Endothelial cell of umbilical vein (primary cell): Measurements from ENCODE around the gene NINL. TPM values are rescaled to one million over a fixed set of nuclear protein-coding genes. Genes with fewer than 3 reads are reported as not detected.
A peak's percentile ranks its signal among the peaks of the same experiment; 100 is the strongest.

Experiments
- BruUV-seq: library from RNA; stranded (reverse); fragments of 400-500 nt; replicated peaks from 2 replicates; lab custom pipeline; 2021; lab: Mats Ljungman, UMichigan
- CTCF ChIA-PET: fragments of 300-600, 350-600 bp; sonication (Branson Sonifier 250); formaldehyde crosslinking; loops from one replicate; lab custom pipeline; 2021; ENCODE audit warnings: antibody characterized with exemption, inconsistent platforms; lab: Charles Lee
- POLR2A ChIA-PET: fragments of 300-600, 350-600 bp; sonication (Branson Sonifier 250); formaldehyde crosslinking; loops from one replicate; lab custom pipeline; 2021; ENCODE audit warnings: antibody characterized with exemption, inconsistent platforms; lab: Charles Lee
- DNase-seq: peaks from one replicate; pipeline ENCODE4 v3.0.0-alpha.2; 2011; ENCODE audit warnings: low read depth, low spot score
- FAIRE-seq: peaks from 2 replicates; lab custom pipeline; 2011; peaks lifted over from hg19 to GRCh38; lab: Jason Lieb, UNC
- H2AFZ ChIP-seq: 2 replicates; pipeline ENCODE4 v1.6.0; 2012; ENCODE audit warnings: low read depth, low read length, control low read depth, inconsistent platforms
- H3K27ac ChIP-seq: 2 replicates; pipeline ENCODE4 v1.5.1; 2011; ENCODE audit warnings: low read depth, mild to moderate bottlenecking, control low read depth, low read length, moderate library complexity; ENCODE audit not compliant: insufficient read depth
- H3K27me3 ChIP-seq, 2 experiments: 2 replicates each; pipeline versions ENCODE4 v1.6.0 to v1.6.1; 2011; ENCODE audit warnings: low read length in 2 of 2, mixed read lengths in 1 of 2; ENCODE audit not compliant: control insufficient read depth in 2 of 2, insufficient read depth in 2 of 2
- H3K36me3 ChIP-seq, 2 experiments: 2 replicates in 1 of 2; 3 replicates in 1 of 2; pipeline ENCODE4 v1.5.1; 2011; ENCODE audit warnings: low read length in 2 of 2, mild to moderate bottlenecking in 1 of 2, moderate library complexity in 1 of 2; ENCODE audit not compliant: control insufficient read depth in 2 of 2, insufficient read depth in 2 of 2; ENCODE audit errors: extremely low read depth in 1 of 2
- H3K4me1 ChIP-seq: 3 replicates; pipeline ENCODE4 v1.5.1; 2011; ENCODE audit warnings: mild to moderate bottlenecking, low read length; ENCODE audit not compliant: control insufficient read depth, insufficient read depth; ENCODE audit errors: extremely low read depth
- H3K4me2 ChIP-seq: 2 replicates; pipeline ENCODE4 v1.6.1; 2011; ENCODE audit warnings: low read length, control low read depth, mixed read lengths; ENCODE audit not compliant: insufficient read depth
- H3K4me3 ChIP-seq, 3 experiments: fragments of 200-600 bp in 1 of 3; sonication (generic), shearing (Covaris generic) in 1 of 3; replicated peaks in 1 of 3; 2 replicates each; pipeline ENCODE4 v1.5.1; 2011 to 2016; ENCODE audit warnings: control low read depth in 3 of 3, low read length in 3 of 3, mild to moderate bottlenecking in 2 of 3, inconsistent platforms in 1 of 3, low read depth in 1 of 3, moderate library complexity in 1 of 3; ENCODE audit not compliant: insufficient read depth in 1 of 3
- H3K79me2 ChIP-seq: 2 replicates; pipeline ENCODE4 v1.6.0; 2012; ENCODE audit warnings: low read length, inconsistent platforms; ENCODE audit not compliant: control insufficient read depth, insufficient read depth
- H3K9ac ChIP-seq: replicated peaks from 2 replicates; pipeline ENCODE3; 2011; ENCODE audit warnings: low read length, control low read depth; ENCODE audit not compliant: insufficient read depth; ENCODE audit errors: extremely low read depth
- H3K9me1 ChIP-seq: replicated peaks from 3 replicates; pipeline ENCODE4 v1.6.0; 2011; ENCODE audit warnings: mild to moderate bottlenecking, low read length; ENCODE audit not compliant: control insufficient read depth, insufficient read depth; ENCODE audit errors: extremely low read depth
- H3K9me3 ChIP-seq: replicated peaks from 2 replicates; pipeline ENCODE4 v1.5.1; 2012; ENCODE audit warnings: low read length, inconsistent platforms; ENCODE audit not compliant: control insufficient read depth, insufficient read depth
- H4K20me1 ChIP-seq: replicated peaks from 2 replicates; pipeline ENCODE3; 2011; ENCODE audit warnings: mild to moderate bottlenecking, low read length; ENCODE audit not compliant: control insufficient read depth, insufficient read depth; ENCODE audit errors: extremely low read depth
- EZH2 ChIP-seq: IDR thresholded peaks from 2 replicates; pipeline ENCODE4 v1.6.1; 2012; ENCODE audit warnings: borderline replicate concordance, low read depth, mild to moderate bottlenecking, moderate library complexity, low read length, inconsistent platforms; ENCODE audit not compliant: severe bottlenecking
- FOS ChIP-seq: IDR thresholded peaks from 2 replicates; pipeline ENCODE4 v1.6.1; 2011; ENCODE audit warnings: mild to moderate bottlenecking, low read length, moderate library complexity, borderline replicate concordance; ENCODE audit not compliant: insufficient read depth
- GATA2 ChIP-seq: IDR thresholded peaks from 2 replicates; pipeline ENCODE4 v1.7.0; 2011; ENCODE audit warnings: low read depth, mild to moderate bottlenecking, moderate library complexity, mixed read lengths, low read length; ENCODE audit not compliant: insufficient read length, insufficient read depth
- JUN ChIP-seq: IDR thresholded peaks from 2 replicates; pipeline ENCODE4 v1.6.1; 2011; ENCODE audit warnings: borderline replicate concordance, low read depth; ENCODE audit not compliant: insufficient read length, insufficient read depth
- MYC ChIP-seq: IDR thresholded peaks from one replicate; pipeline ENCODE4 v1.6.1; 2011; ENCODE audit warnings: mild to moderate bottlenecking, low read depth, low read length
- POLR2A ChIP-seq: IDR thresholded peaks from 2 replicates; pipeline ENCODE4 v1.6.1; 2012; ENCODE audit warnings: low read depth, mild to moderate bottlenecking, control low read depth, low read length
- POLR2AphosphoS5 ChIP-seq: IDR thresholded peaks from 2 replicates; pipeline ENCODE4 v1.6.1; 2012; ENCODE audit warnings: low read depth, mild to moderate bottlenecking, control low read depth, low read length, moderate library complexity; ENCODE audit not compliant: insufficient read depth
- dilution Hi-C: fragments of 300-500 bp; cut with MboI; formaldehyde crosslinking; loops from one replicate; pipeline ENCODE4 v1.15.0; 2019; ENCODE audit warnings: low sequenced_read_pairs; ENCODE audit not compliant: extremely low pct_ligation_motif_present
- intact Hi-C: fragments of 100-400 bp; cut with micrococcal nuclease; formaldehyde crosslinking; loops from one replicate; pipeline ENCODE4 v1.10.0; 2022
- polyA plus RNA-seq, 4 experiments: library from polyadenylated mRNA; depleted of rRNA in 3 of 4; stranded (reverse) in 3 of 4; unstranded in 1 of 4; fragments of >200 nt; gene quantifications; 2 replicates each; pipeline versions ENCODE4 v1.2.1 to v1.2.3, GENCODE V29; 2011 to 2012; ENCODE audit warnings: missing spikeins in 1 of 4
- total RNA-seq: library from RNA; stranded (reverse); gene quantifications from 2 replicates; pipeline ENCODE4 v1.2.3, GENCODE V29; 2021
- TF ChIP-seq, protein P1 (sequence below), 2 donors: IDR thresholded peaks; 1 replicate in 1 of 2; 2 replicates in 1 of 2; pipeline ENCODE4 v1.5.1; 2011; ENCODE audit warnings: low read length in 2 of 2, mild to moderate bottlenecking in 2 of 2, moderate library complexity in 2 of 2, control low read depth in 1 of 2, inconsistent platforms in 1 of 2, low read depth in 1 of 2; ENCODE audit not compliant: insufficient read depth in 1 of 2; ENCODE audit errors: extremely low read depth in 1 of 2
- TF ChIP-seq, protein P2 (sequence below): IDR thresholded peaks from 2 replicates; pipeline ENCODE4 v1.6.1; 2011; ENCODE audit not compliant: insufficient read depth, insufficient read length

NINL gene
- total and polyA plus RNA-seq, 2 donors (not counting 3 experiments of a cell fraction or from before 2014, with no cell fraction given), result 13.2 to 25.5 TPM

DNA sequence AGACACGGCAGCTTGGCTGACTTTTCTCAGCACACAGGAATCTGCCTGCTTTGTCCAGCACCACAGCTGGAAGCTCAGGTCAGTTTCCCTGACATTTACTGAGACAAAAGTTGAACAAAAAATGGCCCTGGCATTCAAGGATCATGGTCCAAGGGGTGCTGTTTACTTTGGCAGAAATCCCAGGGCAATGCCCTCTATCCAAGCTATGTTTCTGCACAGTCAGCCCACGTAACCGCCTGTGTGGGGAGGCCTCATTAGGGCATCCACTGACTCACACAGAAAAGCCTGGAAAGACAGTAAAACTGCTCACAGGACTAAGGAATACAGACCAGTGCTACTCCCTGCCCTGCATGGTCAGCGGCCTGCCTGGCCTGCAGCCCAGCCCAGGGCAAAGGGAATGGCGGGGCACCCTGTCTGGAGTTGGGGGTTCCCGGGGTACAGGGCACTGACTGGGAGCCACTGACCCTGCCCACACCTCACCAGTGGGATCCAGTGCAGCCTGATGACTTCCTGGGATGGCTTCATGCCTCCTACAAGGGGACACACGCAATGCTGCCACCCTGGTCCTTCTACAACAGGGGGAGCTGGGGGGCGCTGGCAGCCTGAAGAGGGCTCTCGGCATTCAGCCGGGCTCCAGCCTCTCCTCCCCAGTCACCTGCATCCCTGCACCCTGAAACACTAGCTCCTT, 77.1 kb downstream of the NINL start:
- dilution Hi-C loops, result no loop called here
- H3K36me3 ChIP-seq, result peaks cover 4 to 34% of the 10 kb centered on the region in 2 experiments
- DNase-seq (peak; percentile 85), FAIRE-seq (peak; percentile 92)
- no peak overlapping the region for H2AFZ ChIP-seq
- H3K9ac ChIP-seq, result no peak overlapping the region
- peak overlapping the region; percentile 10 for H3K27ac ChIP-seq
- H3K4me3 ChIP-seq, result no peak overlapping the region
- no TSS peak for BruUV-seq
- no peaks in the 10 kb centered on the region for H4K20me1 ChIP-seq
- ChIA-PET POLR2A (no interaction called here), CTCF (interaction anchor here (0.6 to 2.8 kb wide), 5 partner anchors 13 to 77 kb away, joined by 3 to 15 read pairs (median 4); partner anchors contain the start of gene NINL)
- no peaks in the 10 kb centered on the region for H3K27me3 ChIP-seq
- H3K4me2 ChIP-seq, result no peak overlapping the region
- H3K9me3 ChIP-seq, result no peaks in the 10 kb centered on the region
- no peaks in the 10 kb centered on the region for H3K79me2 ChIP-seq
- TF ChIP-seq POLR2AphosphoS5 (peak; percentile 50), GATA2 (no peak)
- H3K9me1 ChIP-seq, result no peaks in the 10 kb centered on the region
- intact Hi-C loops, result loop anchor here (1.0 kb wide), 1 partner anchor 23 kb away; no protein-coding TSS in a partner anchor
- peaks cover 19% of the 10 kb centered on the region for H3K4me1 ChIP-seq

DNA sequence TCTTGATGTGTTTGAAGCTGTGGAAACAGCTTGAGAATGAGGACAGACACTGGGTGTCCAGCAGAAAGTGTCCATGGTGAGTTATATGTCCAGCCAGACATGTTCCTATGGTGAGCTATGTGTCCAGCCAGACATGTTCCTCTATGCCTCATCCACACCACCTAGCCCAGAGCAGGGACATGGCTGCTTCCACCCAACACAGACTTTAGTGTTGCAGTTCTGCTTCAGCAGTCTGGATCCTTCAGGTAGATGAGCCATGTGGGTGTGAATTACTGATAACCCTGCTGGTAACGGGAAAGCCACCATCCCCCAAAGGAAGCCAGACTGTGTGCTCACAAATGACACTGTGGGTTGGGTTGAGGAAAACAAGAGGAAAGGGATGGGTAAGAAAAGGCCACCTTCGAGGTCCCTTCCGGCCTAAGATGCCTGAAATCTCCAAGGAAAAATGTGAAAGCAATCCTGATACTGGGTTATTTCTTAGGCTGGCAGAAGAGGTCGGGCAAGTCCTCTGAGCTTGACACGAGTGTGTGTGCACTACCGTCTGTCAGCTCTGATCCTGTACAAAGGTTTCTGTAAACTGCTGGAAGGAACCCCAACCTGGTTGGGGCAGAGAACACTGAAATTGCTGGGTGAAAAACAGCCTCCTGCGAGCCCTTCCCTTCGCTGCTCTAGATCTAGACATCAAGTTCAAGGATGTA, 77.8 kb downstream of the NINL start:
- H3K4me2 ChIP-seq, result peak overlapping the region; percentile 2
- H4K20me1 ChIP-seq, result no peaks in the 10 kb centered on the region
- FAIRE-seq, result peak; percentile 57
- ChIA-PET POLR2A (no interaction called here), CTCF (interaction anchor here (0.6 to 2.8 kb wide), 6 partner anchors 14 to 77 kb away, joined by 3 to 15 read pairs (median 4); partner anchors contain the start of gene NINL)
- H3K27ac ChIP-seq, result peak overlapping the region; percentile 10
- TF ChIP-seq POLR2AphosphoS5 (no peak), MYC (no peak), EZH2 (no peak), FOS (no peak), JUN (no peak), GATA2 (no peak), POLR2A (no peak)
- TF ChIP-seq, protein P1, sequence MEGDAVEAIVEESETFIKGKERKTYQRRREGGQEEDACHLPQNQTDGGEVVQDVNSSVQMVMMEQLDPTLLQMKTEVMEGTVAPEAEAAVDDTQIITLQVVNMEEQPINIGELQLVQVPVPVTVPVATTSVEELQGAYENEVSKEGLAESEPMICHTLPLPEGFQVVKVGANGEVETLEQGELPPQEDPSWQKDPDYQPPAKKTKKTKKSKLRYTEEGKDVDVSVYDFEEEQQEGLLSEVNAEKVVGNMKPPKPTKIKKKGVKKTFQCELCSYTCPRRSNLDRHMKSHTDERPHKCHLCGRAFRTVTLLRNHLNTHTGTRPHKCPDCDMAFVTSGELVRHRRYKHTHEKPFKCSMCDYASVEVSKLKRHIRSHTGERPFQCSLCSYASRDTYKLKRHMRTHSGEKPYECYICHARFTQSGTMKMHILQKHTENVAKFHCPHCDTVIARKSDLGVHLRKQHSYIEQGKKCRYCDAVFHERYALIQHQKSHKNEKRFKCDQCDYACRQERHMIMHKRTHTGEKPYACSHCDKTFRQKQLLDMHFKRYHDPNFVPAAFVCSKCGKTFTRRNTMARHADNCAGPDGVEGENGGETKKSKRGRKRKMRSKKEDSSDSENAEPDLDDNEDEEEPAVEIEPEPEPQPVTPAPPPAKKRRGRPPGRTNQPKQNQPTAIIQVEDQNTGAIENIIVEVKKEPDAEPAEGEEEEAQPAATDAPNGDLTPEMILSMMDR (IDR thresholded peaks at IDR 0.05; ENCODE audit: extremely low read depth in 1 of 2, insufficient read depth in 1 of 2, low read depth in 1 of 2, low read length in 2 of 2), result no peak
- TF ChIP-seq, protein P2, sequence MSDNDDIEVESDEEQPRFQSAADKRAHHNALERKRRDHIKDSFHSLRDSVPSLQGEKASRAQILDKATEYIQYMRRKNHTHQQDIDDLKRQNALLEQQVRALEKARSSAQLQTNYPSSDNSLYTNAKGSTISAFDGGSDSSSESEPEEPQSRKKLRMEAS, result no peak
- H3K36me3 ChIP-seq, result peaks cover 4 to 37% of the 10 kb centered on the region in 2 experiments
- no peak for DNase-seq
- H3K79me2 ChIP-seq, result no peaks in the 10 kb centered on the region
- H3K9me1 ChIP-seq, result no peaks in the 10 kb centered on the region
- intact Hi-C loops (loop anchor here (1.0 kb wide), 1 partner anchor 22 kb away; no protein-coding TSS in a partner anchor), dilution Hi-C loops (no loop called here)
- H2AFZ ChIP-seq, result no peak overlapping the region
- H3K9me3 ChIP-seq, result no peaks in the 10 kb centered on the region
- H3K4me3 ChIP-seq, result no peak overlapping the region
- H3K27me3 ChIP-seq, result no peaks in the 10 kb centered on the region
- peaks cover 19% of the 10 kb centered on the region for H3K4me1 ChIP-seq
- no peak overlapping the region for H3K9ac ChIP-seq
- BruUV-seq, result no TSS peak
